SK-N-MC (cell line): ENCODE results near the gene UBE2V1.

ENCODE experiments used
- DNase-seq: peaks from one replicate; pipeline ENCODE4 v3.0.0-alpha.2; 2011; ENCODE audit warnings: low read depth, low spot score
- H3K27ac ChIP-seq: fragments of 200-600 bp; sonication (generic); 2 replicates; pipeline ENCODE4 v1.5.1; 2016; ENCODE audit warnings: mixed run types
- H3K36me3 ChIP-seq: fragments of 200-600 bp; sonication (generic); 2 replicates; pipeline ENCODE4 v1.6.1; 2017; ENCODE audit warnings: antibody characterized with exemption, low read length, mixed read lengths; ENCODE audit not compliant: insufficient read depth
- H3K4me3 ChIP-seq: fragments of 200-600 bp; sonication (generic); 2 replicates; pipeline ENCODE4 v1.5.1; 2016
- H3K9ac ChIP-seq: fragments of 200-600 bp; sonication (generic); 2 replicates; pipeline ENCODE4 v1.8.0; 2017; ENCODE audit warnings: mixed run types, mixed read lengths; ENCODE audit not compliant: insufficient read length
- H3K9me3 ChIP-seq: fragments of 200-600 bp; sonication (generic); 2 replicates; pipeline ENCODE4 v1.6.1; 2017; ENCODE audit warnings: low read depth, mild to moderate bottlenecking, antibody characterized with exemption, low read length, moderate library complexity, mixed read lengths
- EZH2 ChIP-seq: fragments of 200-600 bp; sonication (generic); IDR thresholded peaks from one replicate; pipeline ENCODE4 v1.6.1; 2017; ENCODE audit warnings: antibody characterized with exemption
- FOXP2 ChIP-seq: optimal IDR thresholded peaks from 2 replicates; pipeline ENCODE3; 2011; ENCODE audit warnings: mild to moderate bottlenecking, moderate library complexity; ENCODE audit not compliant: insufficient read depth; ENCODE audit errors: extremely low read length, control extremely low read depth
- POLR2AphosphoS5 ChIP-seq: IDR thresholded peaks from 2 replicates; pipeline ENCODE4 v1.6.1; 2012; ENCODE audit warnings: mild to moderate bottlenecking, low read depth, low read length, borderline replicate concordance

Gene UBE2V1

GRCh38 chr20:50049442-50050026 is 63.4 kb downstream of the UBE2V1 start:
- no peak for DNase-seq
- Histone ChIP-seq H3K9ac (no peak overlapping the region), H3K4me3 (no peak overlapping the region), H3K9me3 (no peaks in the 10 kb centered on the region), H3K36me3 (no peaks in the 10 kb centered on the region), H3K27ac (no peak overlapping the region)
- TF ChIP-seq POLR2AphosphoS5 (no peak), EZH2 (no peak), FOXP2 (no peak)

- Histone ChIP-seq H3K4me3 (no peak overlapping the region), H3K27ac (no peak overlapping the region), H3K36me3 (no peaks in the 10 kb centered on the region), H3K9ac (no peak overlapping the region), H3K9me3 (no peaks in the 10 kb centered on the region)
- no peak for DNase-seq
- TF ChIP-seq EZH2 (no peak), FOXP2 (no peak), POLR2AphosphoS5 (no peak)
These were observed 64.4 kb downstream of the UBE2V1 start for GRCh38 chr20:50048420-50049166.

- no peak overlapping the region for H3K9ac ChIP-seq
- no peaks in the 10 kb centered on the region for H3K9me3 ChIP-seq
- H3K27ac ChIP-seq: no peak overlapping the region
- no peak overlapping the region for H3K4me3 ChIP-seq
- no peak for TF ChIP-seq FOXP2
- no peak for TF ChIP-seq POLR2AphosphoS5
- TF ChIP-seq EZH2: no peak
- H3K36me3 ChIP-seq: no peaks in the 10 kb centered on the region
- no peak for DNase-seq
These were observed 68.5 kb downstream of the UBE2V1 start for GRCh38 chr20:50044353-50044960.

GRCh38 chr20:50043573-50044352 is 69.2 kb downstream of the UBE2V1 start:
- no peak overlapping the region for H3K9ac ChIP-seq
- DNase-seq: no peak

GRCh38 chr20:50042370-50043313 is 70.3 kb downstream of the UBE2V1 start:
- Histone ChIP-seq H3K9me3 (no peaks in the 10 kb centered on the region), H3K4me3 (no peak overlapping the region), H3K36me3 (no peaks in the 10 kb centered on the region), H3K27ac (no peak overlapping the region), H3K9ac (no peak overlapping the region)
- TF ChIP-seq POLR2AphosphoS5 (no peak), FOXP2 (no peak), EZH2 (no peak)
- no peak for DNase-seq

More at GRCh38 chr20:50043573-50044352, 69.2 kb downstream of the UBE2V1 start:
- H3K36me3 ChIP-seq: no peaks in the 10 kb centered on the region
- H3K27ac ChIP-seq: no peak overlapping the region
- TF ChIP-seq POLR2AphosphoS5 (no peak), FOXP2 (no peak), EZH2 (no peak)
- no peaks in the 10 kb centered on the region for H3K9me3 ChIP-seq
- no peak overlapping the region for H3K4me3 ChIP-seq

GRCh38 chr20:50041246-50041873 is 71.6 kb downstream of the UBE2V1 start:
- TF ChIP-seq FOXP2 (no peak), EZH2 (no peak), POLR2AphosphoS5 (no peak)
- DNase-seq: no peak
- Histone ChIP-seq H3K36me3 (no peaks in the 10 kb centered on the region), H3K9me3 (no peaks in the 10 kb centered on the region), H3K27ac (no peak overlapping the region), H3K9ac (no peak overlapping the region), H3K4me3 (no peak overlapping the region)

- no peak overlapping the region for H3K4me3 ChIP-seq
- H3K27ac ChIP-seq: no peak overlapping the region
- TF ChIP-seq EZH2: no peak
- no peak for TF ChIP-seq POLR2AphosphoS5
- no peak for TF ChIP-seq FOXP2
- no peaks in the 10 kb centered on the region for H3K36me3 ChIP-seq
- H3K9ac ChIP-seq: no peak overlapping the region
- H3K9me3 ChIP-seq: no peaks in the 10 kb centered on the region
- no peak for DNase-seq
These were observed 72.3 kb downstream of the UBE2V1 start for GRCh38 chr20:50040432-50041245.
